GM19372 (cell line): Measurements from ENCODE around the gene KLF12.

Experiments used
- ATAC-seq: cut with Tn5 transposase; IDR thresholded peaks from one replicate; pipeline ENCODE4 v1.9.1; 2021; ENCODE audit warnings: mild to moderate bottlenecking, low read depth, moderate library complexity; ENCODE audit not compliant: unreplicated experiment

KLF12 gene

GRCh38 chr13:74134221-74134776 lies at the start of gene KLF12:
TSS of gene KLF12 (minus strand) at chr13:74134404.
- peak; percentile 52 for ATAC-seq

- no peak for ATAC-seq
Measured at GRCh38 chr13:74182491-74182890, 48.3 kb upstream of the KLF12 start.

DNA sequence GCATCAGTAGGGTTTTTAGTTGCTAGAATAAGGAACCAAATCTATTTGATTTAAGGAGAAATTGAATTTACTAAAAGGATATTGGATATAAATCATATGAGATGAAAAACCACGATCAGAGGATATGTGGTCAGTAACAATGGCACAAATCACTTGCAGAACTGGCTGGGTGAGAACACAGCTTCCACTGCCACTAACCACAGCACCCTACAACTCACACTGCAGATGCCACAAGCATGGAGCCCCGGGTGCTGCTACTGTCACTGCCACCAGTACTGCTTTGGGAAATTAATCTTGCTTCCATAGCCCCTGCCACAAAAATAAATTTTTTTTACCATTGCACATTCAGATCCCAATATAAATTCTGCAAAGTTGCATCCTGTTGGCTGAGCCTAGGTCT lies 40.6 kb upstream of the KLF12 start:
- ATAC-seq = no peak

DNA sequence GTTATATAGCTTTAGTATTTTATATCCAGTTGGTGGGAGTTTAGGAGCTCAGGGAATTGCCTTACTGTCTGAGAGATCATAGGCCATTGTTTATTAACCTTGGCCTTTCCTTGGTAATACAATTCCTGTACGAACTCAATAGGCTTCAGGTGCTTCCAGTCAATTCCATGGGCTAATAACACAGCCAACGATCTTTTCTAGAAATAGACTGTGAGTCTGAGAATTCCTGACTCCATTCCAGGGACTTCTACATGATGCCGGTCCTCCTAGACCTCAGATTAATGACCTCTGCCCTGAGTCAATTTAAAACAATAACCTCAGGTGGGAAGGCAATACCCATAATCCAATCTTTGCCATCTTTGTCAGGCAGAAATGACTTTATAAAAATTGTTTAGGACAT lies 39.6 kb upstream of the KLF12 start:
- no peak for ATAC-seq

DNA sequence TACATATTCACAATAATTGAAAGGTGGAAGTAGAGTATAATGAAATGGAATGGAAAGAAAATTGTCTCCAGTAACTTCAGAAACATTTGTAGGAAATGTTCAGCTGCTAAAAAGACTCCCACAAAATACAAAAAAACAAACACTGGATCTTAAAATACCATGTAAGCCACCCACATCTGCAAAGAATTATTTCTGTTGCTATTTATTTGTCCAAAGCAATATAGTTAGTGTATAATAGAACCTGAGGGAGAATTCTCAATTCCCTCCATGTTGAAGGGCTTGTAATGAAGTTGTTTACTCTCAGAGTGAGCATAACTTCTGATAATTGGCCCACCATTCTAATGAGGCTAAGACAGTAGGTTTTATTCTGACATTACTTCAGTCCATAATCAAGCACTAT lies 37.4 kb upstream of the KLF12 start:
- no peak for ATAC-seq

GRCh38 chr13:74169676-74170075 lies 35.5 kb upstream of the KLF12 start:
- no peak for ATAC-seq

DNA sequence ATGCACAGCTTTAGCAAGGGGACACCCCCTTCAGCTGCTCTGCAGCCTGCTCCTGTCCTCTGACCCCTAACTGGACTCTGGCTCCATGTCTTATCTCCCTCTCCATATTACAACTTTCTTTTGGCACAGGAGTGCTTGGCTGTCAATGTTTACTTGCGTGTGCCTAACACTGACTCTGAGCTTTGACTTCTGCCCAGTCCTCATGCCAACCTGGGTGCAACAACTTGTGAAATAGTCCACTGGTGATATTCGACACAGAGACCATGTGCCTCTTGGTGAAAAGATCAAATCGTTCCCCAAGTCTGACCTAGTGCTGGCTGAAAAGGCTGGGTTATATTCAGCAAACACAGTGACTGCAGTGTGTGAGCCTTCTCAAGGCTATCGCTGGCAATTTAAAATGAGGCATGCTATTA lies 34.1 kb upstream of the KLF12 start:
- no peak for ATAC-seq

DNA sequence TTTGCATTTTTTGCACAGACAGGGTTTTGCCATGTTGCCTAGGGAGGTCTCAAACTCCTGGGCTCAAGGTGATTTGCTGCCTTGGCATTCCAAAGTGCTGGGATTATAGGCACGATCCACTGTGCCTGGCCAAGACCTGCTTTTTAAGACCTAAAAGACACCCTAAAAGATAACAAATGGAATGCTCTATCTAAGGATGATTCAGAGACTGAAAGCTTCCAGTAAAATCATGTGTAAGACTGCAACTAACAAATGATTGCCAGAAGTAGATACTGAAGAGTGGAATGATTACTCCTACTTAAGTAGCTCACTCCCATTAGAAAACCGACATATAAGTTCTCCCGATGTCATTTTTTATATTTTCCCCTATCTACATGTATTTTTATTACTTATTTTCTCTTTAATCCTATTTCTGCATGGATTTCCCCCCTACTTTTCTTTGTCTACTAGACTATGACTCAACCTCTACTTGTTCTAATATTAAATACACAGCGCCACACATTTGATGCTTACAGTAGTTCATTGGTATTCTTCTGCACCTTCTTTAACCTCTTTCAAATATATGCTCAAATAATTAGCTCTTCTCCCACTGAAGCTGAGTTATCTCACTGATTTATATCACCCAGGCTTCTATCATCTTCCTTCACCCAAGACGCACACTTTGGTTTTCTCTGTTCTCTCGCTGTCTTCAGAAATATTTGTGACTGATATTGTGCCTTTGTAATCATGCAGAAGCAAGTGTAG lies 32.2 kb upstream of the KLF12 start:
- ATAC-seq = no peak

DNA sequence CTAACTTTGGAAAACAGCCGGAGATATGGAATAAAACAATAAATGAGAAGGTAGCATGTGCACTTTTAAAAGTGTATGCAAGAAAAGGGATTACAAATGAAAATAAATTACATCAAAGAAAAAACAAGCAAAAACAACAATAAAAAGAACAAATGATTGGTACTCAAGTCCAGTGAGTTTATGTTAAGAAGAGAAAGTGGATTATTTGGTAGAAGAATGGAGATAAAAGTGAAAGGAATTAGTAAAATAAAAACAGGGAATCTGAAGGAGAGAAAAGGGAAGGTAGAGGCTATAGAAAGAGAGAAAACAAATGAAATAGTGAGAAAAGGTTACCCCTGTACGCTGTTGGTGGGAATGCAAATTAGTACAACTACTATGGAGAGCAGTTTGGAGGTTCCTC lies 28.6 kb upstream of the KLF12 start:
- ATAC-seq = no peak

GRCh38 chr13:74162135-74162534 lies 27.9 kb upstream of the KLF12 start:
- no peak for ATAC-seq

- no peak for ATAC-seq
Measured at GRCh38 chr13:74158571-74159352, 24.6 kb upstream of the KLF12 start.

GRCh38 chr13:74158028-74158427 lies 23.8 kb upstream of the KLF12 start:
- no peak for ATAC-seq

- ATAC-seq = no peak
Measured at GRCh38 chr13:74154981-74155380, 20.8 kb upstream of the KLF12 start.

- no peak for ATAC-seq
Measured at GRCh38 chr13:74153316-74153715, 19.1 kb upstream of the KLF12 start.

GRCh38 chr13:74151859-74152258 lies 17.7 kb upstream of the KLF12 start:
- no peak for ATAC-seq

DNA sequence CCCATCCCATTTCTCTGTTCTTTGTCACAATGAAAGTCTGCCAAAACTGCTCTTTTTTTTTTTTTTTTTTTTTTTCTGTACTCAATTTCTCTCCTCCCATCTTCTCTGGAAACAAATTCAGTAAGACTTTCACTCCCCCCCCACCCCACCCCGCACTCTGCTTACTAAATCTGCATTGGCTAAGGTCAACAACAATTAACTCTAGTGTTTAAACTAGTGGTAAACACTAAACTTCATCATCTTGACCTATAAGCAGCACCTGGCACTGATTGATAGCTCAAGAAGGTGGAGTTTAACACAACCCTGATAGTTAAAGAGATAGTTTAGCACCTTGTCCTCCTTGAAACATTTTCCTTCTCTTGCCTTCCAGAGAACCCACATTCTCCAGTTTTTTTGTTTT lies 14.1 kb upstream of the KLF12 start:
- no peak for ATAC-seq

DNA sequence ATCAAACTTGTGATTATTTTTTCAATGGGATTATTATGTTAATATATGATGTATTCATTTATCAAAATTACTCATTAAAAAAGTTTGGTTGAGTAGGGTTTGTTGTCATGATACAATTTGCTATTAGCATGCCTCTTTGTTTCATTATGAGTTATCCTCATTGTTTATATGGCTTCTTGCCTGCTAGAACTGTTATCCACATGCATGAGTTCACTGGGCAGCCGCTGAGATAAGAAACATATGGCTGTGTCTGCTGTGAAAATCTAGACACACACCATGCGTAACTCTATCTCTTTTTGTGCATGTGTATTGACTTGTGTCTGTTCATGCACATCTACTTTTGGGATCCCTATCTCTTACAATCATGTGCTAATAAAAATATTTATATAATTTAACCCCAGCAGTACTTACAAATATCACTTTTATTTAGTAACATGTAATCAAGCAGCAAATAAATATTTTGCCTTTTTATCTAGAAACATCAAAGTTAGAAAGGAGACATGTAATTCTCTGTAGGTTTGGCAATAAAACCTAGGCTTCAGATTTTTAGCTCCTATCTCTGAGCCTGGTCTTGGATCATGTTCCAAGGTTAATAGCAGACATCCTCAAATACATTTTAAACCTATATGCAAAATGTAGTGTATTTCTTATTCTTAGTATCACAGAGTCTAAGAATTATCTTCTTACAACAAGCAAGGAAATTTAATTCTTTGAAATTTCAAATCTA lies 11.2 kb upstream of the KLF12 start:
- ATAC-seq = no peak

- ATAC-seq = no peak
Measured at GRCh38 chr13:74144269-74144668, 10.1 kb upstream of the KLF12 start.

DNA sequence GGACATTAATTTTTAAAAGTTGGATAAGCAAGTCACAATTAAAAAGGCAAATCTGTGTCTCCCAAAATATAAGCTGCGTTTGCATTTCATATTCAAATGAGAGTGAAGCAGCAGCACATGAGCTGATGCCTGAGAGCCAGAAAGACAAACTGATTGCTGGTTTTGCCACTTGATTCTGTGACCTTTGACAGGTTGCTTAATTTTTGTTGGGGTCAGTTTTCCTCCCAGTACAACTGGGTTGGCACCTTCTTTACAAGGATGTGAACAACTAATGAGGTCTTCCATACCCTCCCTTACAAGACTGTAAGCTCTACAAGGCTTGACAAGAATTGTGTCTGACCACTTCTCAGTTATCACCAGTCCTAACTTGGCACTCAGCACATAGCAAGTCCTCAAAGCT lies 8.1 kb upstream of the KLF12 start:
- ATAC-seq = no peak

GRCh38 chr13:74138241-74138640 lies 4.0 kb upstream of the KLF12 start:
- ATAC-seq = no peak

GRCh38 chr13:74136084-74136658 lies 2.0 kb upstream of the KLF12 start:
- no peak for ATAC-seq
